D721Med (cell line): ENCODE measurements around the gene PLPPR1.

Source experiments
- DNase-seq: peaks from one replicate; pipeline ENCODE4 v3.0.0; 2011; ENCODE audit warnings: low spot score; ENCODE audit not compliant: insufficient read length
- FAIRE-seq: peaks from 2 replicates; lab custom pipeline; 2011; peaks lifted over from hg19 to GRCh38; lab: Jason Lieb, UNC
- TF ChIP-seq, protein P1 (sequence below): IDR thresholded peaks from 2 replicates; pipeline ENCODE4 v1.5.1; 2012; ENCODE audit warnings: mild to moderate bottlenecking, control low read depth; ENCODE audit not compliant: insufficient read depth; ENCODE audit errors: missing control alignments

Gene PLPPR1

DNA sequence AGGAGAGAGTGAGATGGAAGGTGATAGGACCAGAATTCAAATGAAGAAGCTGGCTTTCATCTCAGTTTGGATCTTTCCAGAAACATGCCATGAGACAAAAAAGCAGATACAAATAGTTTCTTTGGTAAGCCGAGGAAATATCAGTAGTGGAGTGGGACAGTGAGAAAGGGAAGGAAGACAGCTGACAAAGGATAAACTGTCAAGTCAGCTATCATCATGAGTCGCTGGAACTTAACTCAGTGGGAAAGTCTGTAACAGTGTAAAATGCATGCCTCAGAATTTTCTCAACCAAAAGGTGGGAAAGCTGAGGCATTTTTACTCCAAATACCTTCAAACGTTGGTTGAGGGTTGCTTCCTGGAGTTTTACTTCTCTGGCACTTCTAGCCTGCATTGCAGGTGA is 129.8 kb downstream of the PLPPR1 start:
- no peak for FAIRE-seq
- DNase-seq = no peak
- TF ChIP-seq, protein P1, sequence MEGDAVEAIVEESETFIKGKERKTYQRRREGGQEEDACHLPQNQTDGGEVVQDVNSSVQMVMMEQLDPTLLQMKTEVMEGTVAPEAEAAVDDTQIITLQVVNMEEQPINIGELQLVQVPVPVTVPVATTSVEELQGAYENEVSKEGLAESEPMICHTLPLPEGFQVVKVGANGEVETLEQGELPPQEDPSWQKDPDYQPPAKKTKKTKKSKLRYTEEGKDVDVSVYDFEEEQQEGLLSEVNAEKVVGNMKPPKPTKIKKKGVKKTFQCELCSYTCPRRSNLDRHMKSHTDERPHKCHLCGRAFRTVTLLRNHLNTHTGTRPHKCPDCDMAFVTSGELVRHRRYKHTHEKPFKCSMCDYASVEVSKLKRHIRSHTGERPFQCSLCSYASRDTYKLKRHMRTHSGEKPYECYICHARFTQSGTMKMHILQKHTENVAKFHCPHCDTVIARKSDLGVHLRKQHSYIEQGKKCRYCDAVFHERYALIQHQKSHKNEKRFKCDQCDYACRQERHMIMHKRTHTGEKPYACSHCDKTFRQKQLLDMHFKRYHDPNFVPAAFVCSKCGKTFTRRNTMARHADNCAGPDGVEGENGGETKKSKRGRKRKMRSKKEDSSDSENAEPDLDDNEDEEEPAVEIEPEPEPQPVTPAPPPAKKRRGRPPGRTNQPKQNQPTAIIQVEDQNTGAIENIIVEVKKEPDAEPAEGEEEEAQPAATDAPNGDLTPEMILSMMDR = no peak

DNA sequence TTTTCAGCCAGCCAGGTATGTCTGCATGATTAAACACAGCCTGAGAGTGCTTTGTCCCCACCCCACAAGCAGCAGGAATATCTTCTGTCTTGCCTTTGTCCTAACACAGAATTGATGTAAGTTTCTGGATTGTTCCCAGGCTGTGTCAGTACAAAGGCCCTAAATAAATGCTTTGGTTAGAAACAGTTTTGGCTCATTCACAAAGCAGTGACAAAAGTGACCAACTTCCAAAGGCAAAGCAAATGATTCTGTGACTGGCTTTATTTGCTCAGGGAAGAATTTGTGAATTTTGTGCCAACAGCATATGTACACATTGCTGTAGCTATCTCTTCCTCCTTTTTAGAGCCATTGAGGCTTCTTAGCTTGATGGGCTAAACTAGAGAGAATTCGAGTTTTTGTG is 133.7 kb downstream of the PLPPR1 start:
- TF ChIP-seq, protein P1 = no peak
- FAIRE-seq (no peak), DNase-seq (no peak)

DNA sequence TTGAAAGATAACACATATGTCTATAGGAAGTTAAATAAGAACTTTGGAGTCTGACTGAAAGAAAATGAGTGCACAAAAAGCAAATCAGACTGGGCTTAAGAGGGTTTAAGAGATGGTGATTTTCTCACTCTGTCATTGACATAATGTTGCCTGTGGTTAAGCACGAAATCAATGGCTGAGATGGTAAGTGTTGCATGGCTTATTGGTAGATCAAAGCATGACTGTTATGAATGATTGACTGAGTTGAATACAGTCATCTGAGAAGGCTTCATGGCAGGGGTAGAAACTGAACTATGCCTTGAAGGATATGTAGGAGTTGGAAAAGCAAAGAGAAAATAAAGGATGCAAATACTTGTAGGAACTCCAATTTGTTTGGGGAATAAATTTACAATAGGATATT is 136.6 kb downstream of the PLPPR1 start:
- FAIRE-seq (peak; percentile 95), DNase-seq (no peak)
- TF ChIP-seq, protein P1 = no peak

DNA sequence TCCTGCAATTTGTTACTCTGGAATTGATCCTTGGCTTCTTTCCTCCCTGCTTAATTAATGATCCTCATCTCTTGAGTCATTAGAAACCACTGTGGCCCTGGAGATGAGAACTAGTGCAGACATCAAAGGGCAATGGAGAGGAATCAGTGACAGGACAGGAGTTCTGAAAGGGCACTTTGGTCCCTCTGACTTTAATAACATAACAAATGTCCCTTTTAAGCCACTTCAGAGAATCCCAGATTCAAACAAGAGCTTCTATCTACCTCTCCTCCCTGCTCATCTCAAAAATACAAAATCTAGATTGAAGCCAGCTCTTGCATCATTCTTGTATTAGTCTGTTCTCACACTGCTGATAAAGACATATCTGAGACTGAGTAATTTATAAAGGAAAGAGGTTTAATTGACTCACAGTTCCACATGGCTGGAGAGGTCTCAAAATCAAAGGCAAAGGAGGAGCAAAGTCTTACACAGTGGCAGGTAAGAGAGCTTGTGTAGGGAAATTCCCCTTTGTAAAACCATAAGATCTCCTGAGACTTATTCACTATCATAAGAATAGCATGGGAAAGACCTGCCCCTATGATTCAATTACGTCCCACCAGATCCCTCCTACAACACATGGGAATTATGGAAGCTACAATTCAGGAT is 139.1 kb downstream of the PLPPR1 start:
- TF ChIP-seq, protein P1 = no peak
- FAIRE-seq = no peak
- no peak for DNase-seq

DNA sequence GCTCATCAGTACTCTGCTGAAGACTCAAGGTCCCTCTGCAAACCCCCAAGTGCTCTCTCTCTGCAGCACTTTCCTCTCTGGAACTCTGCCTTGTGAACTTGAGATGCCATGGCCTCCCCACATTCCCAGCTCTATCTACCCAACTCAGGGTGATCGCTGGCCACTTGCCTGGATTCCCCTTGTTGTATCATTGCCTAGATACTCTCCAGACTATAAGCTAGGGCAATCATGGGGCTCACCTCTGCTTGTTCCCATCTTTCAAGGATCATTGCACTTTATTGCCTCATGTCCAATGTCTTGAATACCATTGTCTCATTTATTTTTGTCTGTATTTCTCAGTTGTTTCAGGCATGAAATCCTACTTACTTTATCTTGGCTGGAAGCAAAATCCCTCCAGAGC is 144.1 kb downstream of the PLPPR1 start:
- FAIRE-seq (no peak), DNase-seq (no peak)
- TF ChIP-seq, protein P1 = no peak

DNA sequence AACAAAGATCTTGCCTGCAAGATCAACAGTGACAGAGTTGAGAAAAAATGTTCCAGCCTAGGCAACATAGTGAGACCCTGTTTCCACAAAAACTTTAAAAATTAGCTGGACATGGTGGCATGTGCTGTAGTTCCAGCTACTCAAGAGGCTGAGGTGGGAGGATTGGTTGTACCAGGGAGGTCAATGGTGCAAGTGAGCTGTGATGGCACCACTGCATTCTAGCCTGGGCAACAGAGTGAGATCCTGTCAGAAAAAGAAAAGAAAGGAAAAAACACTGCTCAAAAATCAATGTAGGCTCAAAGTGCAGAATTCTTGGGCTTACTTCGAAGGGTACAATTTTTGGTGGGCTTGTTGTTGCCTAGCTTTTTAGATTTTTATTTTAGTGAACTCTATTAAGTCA is 145.4 kb downstream of the PLPPR1 start:
- TF ChIP-seq, protein P1 = no peak
- DNase-seq (no peak), FAIRE-seq (no peak)

DNA sequence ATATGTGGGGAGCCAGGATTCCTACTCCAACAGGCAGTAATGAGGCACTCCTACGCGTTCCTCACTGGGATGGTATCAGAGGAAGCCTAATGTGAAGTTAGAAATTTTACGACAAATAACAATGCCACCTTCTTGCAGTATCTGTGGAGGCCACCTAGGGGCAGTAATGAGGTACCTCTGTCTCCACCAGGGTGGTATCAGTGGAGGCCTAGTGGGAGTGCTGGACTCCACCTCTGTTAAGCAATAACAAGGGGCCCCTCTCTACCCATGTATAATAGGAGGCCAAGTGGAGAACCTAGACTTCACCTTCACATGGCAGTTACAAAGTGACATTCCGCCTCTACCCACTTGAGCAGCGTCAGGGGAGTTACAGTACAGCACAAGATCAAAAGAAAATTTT is 147.9 kb downstream of the PLPPR1 start:
- DNase-seq = no peak
- no peak for FAIRE-seq
- TF ChIP-seq, protein P1 = no peak
